Measurements from ENCODE around the gene TERT. TPM values are rescaled to one million over a fixed set of nuclear protein-coding genes. Genes with fewer than 3 reads are reported as not detected.
"Not testable (repeated sequence)": the region's sequence is repeated elsewhere in the genome, so short reads cannot be mapped to it uniquely, and the experiment has no call there.

TERT gene
- under 1 TPM in 1 of 9 donors, not detected in 8; 0.29 TPM for total RNA-seq
- not detected for polyA plus RNA-seq
- long read RNA-seq, donor 1 = 0 reads
- long read RNA-seq, donor 2 = 0 reads
- long read RNA-seq, donor 3 = 0 reads
- long read RNA-seq, donor 4 = 0 reads
- long read RNA-seq, donor 5 = 0 reads
- long read RNA-seq, donor 6 = 0 reads
- long read RNA-seq, donor 7 = 0 reads
- long read RNA-seq, donor 8 = 0 reads
- long read RNA-seq, donor 9 = 0 reads
- long read RNA-seq, donor 10 = 0 reads

GRCh38 chr5:1294835-1295649 lies at the start of gene TERT:
TERT (minus strand) TSS chr5:1295068; CDS start chr5:1294989, 79 bp downstream.
- H3K36me3 ChIP-seq (replicated peaks in 1 of 2) = no peaks in the 10 kb centered on the region
- H3K27me3 ChIP-seq = peaks cover 29% of the 10 kb centered on the region
- TF ChIP-seq POLR2A (IDR thresholded peaks at IDR 0.05) = no peak
- TF ChIP-seq, protein P1, sequence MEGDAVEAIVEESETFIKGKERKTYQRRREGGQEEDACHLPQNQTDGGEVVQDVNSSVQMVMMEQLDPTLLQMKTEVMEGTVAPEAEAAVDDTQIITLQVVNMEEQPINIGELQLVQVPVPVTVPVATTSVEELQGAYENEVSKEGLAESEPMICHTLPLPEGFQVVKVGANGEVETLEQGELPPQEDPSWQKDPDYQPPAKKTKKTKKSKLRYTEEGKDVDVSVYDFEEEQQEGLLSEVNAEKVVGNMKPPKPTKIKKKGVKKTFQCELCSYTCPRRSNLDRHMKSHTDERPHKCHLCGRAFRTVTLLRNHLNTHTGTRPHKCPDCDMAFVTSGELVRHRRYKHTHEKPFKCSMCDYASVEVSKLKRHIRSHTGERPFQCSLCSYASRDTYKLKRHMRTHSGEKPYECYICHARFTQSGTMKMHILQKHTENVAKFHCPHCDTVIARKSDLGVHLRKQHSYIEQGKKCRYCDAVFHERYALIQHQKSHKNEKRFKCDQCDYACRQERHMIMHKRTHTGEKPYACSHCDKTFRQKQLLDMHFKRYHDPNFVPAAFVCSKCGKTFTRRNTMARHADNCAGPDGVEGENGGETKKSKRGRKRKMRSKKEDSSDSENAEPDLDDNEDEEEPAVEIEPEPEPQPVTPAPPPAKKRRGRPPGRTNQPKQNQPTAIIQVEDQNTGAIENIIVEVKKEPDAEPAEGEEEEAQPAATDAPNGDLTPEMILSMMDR (IDR thresholded peaks at IDR 0.05) = no peak
- WGBS, 4 donors = 1 to 3% (median 1%) methylated on average over 12 to 102 of the region's 102 CpGs
- no peak within 1 kb of the TSS for H3K4me3 ChIP-seq
- H3K9me3 ChIP-seq (replicated peaks in 1 of 3) = no peaks in the 10 kb centered on the region
- H3K4me1 ChIP-seq (replicated peaks in 1 of 2) = no peaks in the 10 kb centered on the region
- H3K27ac ChIP-seq = no peak within 1 kb of the TSS
- DNase-seq = no peak
- intact Hi-C loops (cut with DNase I) = no loop called here

DNA sequence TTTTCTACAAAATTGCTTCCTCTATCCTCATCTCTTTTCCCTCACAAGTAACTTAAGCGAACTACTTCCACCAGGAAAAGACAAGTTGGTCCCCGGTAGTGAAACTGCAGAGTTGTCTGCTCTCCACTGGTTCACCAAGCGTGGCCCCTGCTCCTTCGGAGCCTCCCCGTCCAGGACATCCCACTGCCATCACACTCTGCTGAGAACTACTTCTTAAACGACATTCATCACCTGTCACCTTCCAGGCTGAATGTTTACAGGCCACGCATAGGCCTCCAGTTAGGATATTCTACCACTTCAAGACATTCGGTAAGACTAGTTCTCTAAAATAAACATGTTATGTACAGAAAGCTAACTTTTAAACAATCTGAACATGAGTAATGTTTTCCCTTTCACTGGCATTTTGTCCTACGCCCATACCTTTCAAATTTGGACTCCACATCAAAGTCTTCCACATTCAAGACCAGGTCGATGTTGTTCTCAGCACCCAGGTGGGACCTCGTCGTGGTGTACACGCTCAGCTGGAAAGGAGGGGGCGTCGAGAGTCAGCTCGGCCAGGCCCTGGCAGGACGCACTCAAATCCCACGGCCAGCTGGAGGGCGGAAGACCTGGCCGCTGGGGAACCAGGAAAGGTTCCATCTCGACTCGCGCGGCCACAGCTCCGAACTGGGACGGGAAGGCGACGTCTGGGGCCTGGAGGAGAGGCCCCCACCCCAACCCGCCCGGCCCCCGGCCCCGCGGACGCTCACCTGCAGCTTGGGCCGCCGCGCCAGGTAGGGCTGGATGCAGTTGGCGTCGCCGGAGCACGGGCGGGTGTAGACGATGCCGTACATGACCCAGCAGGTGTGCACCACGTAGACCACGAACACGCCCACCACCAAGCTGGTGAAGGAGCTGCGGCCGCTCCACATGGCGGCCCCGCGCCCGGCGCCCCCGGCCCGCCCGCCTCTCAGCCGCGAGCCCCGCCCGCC lies 49.3 kb upstream of the TERT start:
- no peak for TF ChIP-seq POLR2A (IDR thresholded peaks at IDR 0.05)
- TF ChIP-seq, protein P1 (IDR thresholded peaks at IDR 0.05) = no peak
- Histone ChIP-seq H3K27ac (peak overlapping the region in 1 of 5 donors; percentile 92), H3K27me3 (no peaks in the 10 kb centered on the region), H3K4me3 (peak overlapping the region in 3 of 4 donors; percentile 10 to 97 (median 87)), H3K36me3 (replicated peaks in 1 of 2) (peaks cover 0 to 27% of the 10 kb centered on the region in 2 donors), H3K4me1 (replicated peaks in 1 of 2) (peaks cover 12 to 23% of the 10 kb centered on the region in 2 donors), H3K9me3 (replicated peaks in 1 of 3) (no peaks in the 10 kb centered on the region)
- intact Hi-C loops (cut with DNase I) = loop anchor here in 1 of 2 donors (10.0 kb wide), 1 partner anchor 301 kb away; no protein-coding TSS in a partner anchor
- 6 to 23% (median 13%) methylated on average over 17 to 61 of the region's 61 CpGs for WGBS, 4 donors
- peak in 1 of 7 donors; percentile 22 for DNase-seq

GRCh38 chr5:1343315-1343751 lies 48.5 kb upstream of the TERT start:
- H3K27ac ChIP-seq = peak overlapping the region in 1 of 5 donors; percentile 3
- H3K4me3 ChIP-seq = no peak overlapping the region
- H3K9me3 ChIP-seq (replicated peaks in 1 of 3) = no peaks in the 10 kb centered on the region
- intact Hi-C loops (cut with DNase I) = loop anchor here in 1 of 2 donors (10.0 kb wide), 1 partner anchor 301 kb away; no protein-coding TSS in a partner anchor
- 65 to 88% (median 70%) methylated on average over 4 to 9 of the region's 9 CpGs for WGBS, 4 donors
- TF ChIP-seq POLR2A (IDR thresholded peaks at IDR 0.05) = no peak
- TF ChIP-seq, protein P1 (IDR thresholded peaks at IDR 0.05) = no peak
- H3K27me3 ChIP-seq = no peaks in the 10 kb centered on the region
- peaks cover 12 to 23% of the 10 kb centered on the region in 2 donors for H3K4me1 ChIP-seq (replicated peaks in 1 of 2)
- peaks cover 0 to 33% of the 10 kb centered on the region in 2 donors for H3K36me3 ChIP-seq (replicated peaks in 1 of 2)
- peak in 4 of 7 donors; percentile 38 to 57 (median 46) for DNase-seq

DNA sequence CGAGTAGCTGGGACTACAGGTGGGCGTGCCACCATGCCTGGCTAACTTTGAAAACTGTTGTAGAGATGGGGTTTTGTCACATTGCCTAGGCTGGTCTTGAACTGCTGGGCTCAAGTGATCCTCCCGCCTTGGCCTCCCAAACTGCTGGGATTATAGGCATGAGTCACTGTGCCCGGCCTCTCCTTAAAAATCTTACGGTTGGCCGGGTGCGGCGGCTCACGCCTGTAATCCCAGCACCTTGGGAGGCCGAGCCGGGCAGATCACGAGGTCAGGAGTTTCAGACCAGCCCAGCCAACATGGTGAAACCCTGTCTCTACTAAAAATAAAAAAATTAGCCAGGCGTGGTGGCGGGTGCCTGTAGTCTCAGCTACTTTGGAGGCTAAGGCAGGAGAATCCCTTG lies 47.8 kb upstream of the TERT start:
- Histone ChIP-seq H3K4me1 (replicated peaks in 1 of 2) (peaks cover 12 to 23% of the 10 kb centered on the region in 2 donors), H3K36me3 (replicated peaks in 1 of 2) (peaks cover 0 to 40% of the 10 kb centered on the region in 2 donors)
- not testable (repeated sequence) for H3K4me3 ChIP-seq; H3K27me3 ChIP-seq; DNase-seq; H3K9me3 ChIP-seq (replicated peaks in 1 of 3); H3K27ac ChIP-seq
- intact Hi-C loops (cut with DNase I) = loop anchor here in 1 of 2 donors (10.0 kb wide), 1 partner anchor 302 kb away; no protein-coding TSS in a partner anchor
- 93 to 96% (median 94%) methylated on average over 10 to 14 of the region's 14 CpGs for WGBS, 4 donors
